ENCODE data around the gene ZNF143.

ZNF143 gene

DNA sequence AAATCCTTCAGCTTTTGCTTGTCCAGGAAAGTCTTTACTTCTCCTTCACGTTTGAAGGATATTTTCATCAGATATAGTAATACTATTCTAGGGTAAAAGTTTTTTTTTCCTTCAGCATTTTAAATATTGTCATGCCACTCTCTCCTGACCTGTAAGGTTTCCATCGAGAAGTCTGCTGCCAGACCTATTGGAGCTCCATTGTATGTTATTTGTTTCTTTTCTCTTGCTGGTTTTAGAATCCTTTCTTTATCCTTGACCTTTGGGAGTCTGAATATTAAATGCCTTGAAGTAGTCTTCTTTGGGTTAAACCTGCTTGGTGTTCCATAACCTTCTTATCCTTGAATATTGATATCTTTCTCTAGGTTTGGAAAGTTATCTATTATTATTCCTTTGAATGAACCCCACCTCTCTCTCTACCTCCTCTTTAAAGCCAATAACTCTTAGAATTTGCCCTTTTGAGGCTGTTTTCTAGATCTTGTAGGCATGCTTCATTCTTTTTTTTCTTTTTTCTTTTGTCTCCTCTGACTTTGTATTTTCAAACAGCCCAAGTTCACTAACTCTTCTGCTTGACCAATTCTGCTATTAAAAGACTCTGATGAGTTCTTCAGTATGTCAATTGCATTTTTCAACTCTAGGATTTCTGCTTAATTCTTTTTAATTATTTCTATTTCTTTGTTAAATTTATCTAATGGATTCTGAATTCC is 100.6 kb downstream of the ZNF143 start:
- TF ChIP-seq GATA2 (IDR thresholded peaks at IDR 0.05; ENCODE audit: low read depth, low read length) (no peak), GATA3 (IDR thresholded peaks at IDR 0.05; ENCODE audit: low read depth, low read length) (no peak)

DNA sequence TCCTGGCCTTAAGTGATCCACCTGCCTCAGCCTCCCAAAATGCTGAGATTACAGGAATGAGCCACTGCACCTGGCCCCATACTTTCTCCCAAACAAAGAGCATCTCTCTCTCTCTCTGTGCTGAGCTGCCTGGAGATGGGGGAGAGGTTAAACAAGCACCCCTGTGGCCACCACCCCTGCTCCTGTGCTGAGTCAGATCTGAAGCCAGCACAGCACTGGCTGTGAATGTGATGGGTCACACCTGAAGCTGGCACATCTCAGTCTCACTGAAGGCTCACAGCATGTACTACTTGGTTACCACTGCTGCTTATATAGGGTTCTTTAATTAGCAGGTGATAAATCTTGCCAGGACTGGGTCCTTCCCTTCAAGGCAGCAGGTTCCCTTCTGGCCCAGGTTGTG is 101.9 kb downstream of the ZNF143 start:
- TF ChIP-seq GATA2 (IDR thresholded peaks at IDR 0.05; ENCODE audit: low read depth, low read length) (no peak), GATA3 (IDR thresholded peaks at IDR 0.05; ENCODE audit: low read depth, low read length) (no peak)

DNA sequence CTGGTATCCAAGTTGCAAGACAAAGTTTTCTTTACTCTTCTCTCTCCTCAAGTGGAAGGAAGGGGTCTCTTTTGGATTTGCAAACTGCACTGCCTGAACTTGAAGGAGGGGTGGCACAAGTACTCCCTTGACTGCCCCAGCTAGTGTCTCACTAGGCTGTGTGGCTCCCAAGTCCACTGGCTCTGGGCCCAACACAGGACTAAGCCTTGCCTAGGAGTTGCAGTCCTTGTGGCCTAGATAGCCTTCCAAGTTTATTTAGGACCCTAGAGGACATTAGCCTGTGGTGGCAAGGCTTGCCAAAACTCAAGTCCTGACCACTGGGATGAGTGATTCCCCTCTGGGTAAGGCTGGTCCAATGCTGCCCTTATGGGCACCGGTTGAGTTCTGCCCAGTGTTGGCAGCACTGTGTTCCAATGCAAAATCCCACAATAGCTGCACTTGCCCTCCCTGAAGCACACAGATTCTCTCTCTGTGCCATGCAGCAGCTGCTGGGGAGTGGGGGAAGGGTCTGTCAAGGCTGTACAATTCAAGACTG is 102.5 kb downstream of the ZNF143 start:
- no peak for TF ChIP-seq GATA2 (IDR thresholded peaks at IDR 0.05; ENCODE audit: low read depth, low read length)
- TF ChIP-seq GATA3 (IDR thresholded peaks at IDR 0.05; ENCODE audit: low read depth, low read length): no peak

DNA sequence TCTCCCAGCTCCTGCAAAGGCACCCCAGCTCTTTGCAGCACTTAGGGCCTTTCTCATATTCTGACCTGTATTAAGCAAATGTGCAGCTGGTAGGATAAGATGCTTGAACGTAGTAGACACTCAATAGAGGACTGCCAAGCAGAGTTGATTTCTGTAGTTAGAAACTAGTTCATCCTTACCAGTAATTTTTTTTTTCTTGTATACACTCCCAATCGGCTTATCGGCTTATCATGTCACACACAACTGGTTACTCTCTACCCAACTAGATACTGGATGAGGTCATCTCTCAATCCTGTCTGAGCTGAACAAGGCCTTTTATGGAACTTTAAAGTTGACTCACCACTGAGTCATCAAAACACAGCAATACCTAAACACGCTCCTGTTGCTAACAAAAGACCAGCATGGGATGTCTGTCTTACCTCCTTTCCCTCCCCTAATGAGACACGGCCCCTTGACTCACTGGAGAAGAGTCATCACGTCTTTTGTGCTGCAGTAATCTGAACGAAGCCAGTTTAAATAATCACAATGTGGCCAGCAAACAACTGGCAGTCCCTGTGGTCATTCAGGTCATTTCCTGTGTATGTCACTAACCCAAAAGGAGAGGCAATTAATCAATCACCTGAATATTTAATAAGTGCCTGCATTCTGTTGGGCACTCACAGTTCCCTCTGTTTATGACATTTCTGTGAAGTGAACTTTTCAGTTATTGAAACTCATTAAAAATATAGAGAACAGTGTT is 105.2 kb downstream of the ZNF143 start:
- TF ChIP-seq GATA3 (IDR thresholded peaks at IDR 0.05; ENCODE audit: low read depth, low read length) (no peak), GATA2 (IDR thresholded peaks at IDR 0.05; ENCODE audit: low read depth, low read length) (no peak)

DNA sequence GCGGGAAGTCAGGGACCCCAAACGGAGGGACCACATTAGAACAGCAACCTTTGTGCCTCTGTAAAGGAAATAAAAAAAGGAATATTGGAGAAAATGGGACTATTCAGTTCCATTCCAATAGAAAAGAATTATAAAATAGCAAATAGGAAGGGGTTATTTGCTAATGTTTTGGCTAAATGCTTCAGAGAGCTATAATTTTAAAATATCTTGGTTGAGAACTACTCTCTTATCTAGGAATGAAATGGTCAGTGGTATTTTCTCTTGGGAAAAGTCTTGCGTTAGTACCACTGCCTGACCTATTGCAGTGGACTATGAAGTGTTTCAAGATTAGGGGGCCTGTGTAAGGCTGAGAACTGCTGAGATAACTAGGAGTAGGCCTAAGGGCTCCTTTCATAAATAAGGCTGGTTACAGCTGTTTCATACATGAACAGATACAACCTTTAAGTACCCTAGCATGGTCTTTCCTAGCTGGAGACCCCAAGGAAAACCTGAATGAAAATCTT is 105.8 kb downstream of the ZNF143 start:
- TF ChIP-seq GATA3 (IDR thresholded peaks at IDR 0.05; ENCODE audit: low read depth, low read length): no peak
- TF ChIP-seq GATA2 (IDR thresholded peaks at IDR 0.05; ENCODE audit: low read depth, low read length): no peak

DNA sequence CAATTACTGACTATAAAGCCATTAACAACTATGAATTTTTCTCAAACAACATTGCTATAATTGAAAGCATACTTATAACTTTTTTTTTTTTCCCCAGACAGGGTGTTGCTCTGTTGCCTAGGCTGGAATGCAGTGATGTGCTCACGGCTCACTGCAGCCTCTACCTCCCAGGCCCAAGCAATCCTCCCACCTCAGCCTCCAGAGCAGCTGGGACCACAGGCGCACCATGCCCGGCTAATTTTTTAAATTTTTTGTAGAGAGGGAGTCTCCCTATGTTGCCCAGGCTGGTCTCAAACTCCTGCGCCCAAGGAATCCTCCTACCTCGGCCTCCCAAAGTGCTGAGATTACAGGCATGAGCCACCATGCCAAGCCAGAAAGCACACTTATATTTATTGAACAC is 106.6 kb downstream of the ZNF143 start:
- TF ChIP-seq GATA3 (IDR thresholded peaks at IDR 0.05; ENCODE audit: low read depth, low read length) (no peak), GATA2 (IDR thresholded peaks at IDR 0.05; ENCODE audit: low read depth, low read length) (no peak)

DNA sequence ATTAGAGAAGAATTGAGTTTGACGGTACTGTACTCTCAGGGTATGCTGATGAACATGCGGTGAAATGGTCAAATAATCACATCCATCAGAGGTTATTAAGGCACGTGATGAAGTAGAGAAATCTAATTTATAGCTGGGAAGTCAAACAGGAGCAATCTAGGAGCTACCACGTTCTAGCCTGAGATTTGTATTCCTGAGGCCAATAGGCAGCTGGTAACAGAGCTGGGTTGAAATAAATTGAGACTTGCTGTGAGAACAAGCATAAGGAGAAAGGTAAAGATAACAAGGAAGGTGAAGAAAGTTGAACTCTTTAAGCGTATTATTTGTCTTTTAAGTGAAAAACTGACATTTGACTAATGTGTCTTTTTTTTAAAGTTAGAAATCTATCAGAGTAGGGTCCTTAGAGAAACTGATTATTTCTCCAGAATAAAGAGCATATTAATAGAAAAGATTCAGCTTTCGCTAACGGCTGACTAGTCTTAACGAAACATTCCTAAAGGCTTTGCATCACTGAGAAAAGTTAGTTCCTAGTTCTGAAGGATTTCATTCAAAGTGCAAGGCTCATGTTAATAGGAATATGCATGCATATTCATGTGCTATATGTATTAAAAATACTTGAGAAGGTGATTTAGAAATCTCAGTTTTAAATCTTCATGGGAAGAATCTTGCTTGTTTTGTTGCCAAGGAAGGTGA is 107.5 kb downstream of the ZNF143 start:
- TF ChIP-seq GATA3 (IDR thresholded peaks at IDR 0.05; ENCODE audit: low read depth, low read length): no peak
- TF ChIP-seq GATA2 (IDR thresholded peaks at IDR 0.05; ENCODE audit: low read depth, low read length): no peak

DNA sequence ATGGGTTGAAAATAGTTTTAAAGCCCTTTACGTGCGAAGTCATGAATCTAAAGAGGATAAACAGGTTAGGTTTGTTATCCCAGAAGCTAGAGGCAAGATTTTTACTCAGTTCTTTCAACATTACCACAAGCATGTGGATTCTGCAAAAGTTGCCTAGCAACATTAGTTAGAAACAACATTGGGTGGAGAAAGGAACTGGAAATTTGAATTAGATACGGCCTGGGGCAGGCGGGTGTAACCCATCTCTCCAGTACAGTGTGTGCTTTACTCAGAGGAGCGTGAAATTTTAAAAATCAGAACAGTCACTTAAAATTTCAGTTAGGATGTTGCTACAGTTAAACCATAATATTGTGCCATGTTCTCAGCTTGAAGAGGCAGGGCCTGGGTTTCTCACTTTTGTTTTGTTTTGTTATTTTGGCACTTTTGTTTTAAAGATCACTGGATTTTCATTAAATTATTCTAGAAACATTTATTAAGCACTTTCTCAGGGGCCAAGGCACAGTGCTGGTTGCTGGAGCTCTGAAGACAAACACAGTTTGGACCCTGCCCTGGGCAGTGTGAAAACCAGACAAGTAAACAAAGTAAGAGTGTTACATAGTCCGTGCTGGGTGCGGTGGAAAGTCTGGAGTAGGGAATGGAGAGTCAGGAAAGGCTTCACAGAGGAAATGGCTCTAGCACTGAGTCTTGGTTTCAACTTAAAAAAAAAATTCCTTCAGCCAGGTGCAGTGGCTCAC is 108.2 kb downstream of the ZNF143 start:
- TF ChIP-seq GATA3 (IDR thresholded peaks at IDR 0.05; ENCODE audit: low read depth, low read length) (no peak), GATA2 (IDR thresholded peaks at IDR 0.05; ENCODE audit: low read depth, low read length) (no peak)

DNA sequence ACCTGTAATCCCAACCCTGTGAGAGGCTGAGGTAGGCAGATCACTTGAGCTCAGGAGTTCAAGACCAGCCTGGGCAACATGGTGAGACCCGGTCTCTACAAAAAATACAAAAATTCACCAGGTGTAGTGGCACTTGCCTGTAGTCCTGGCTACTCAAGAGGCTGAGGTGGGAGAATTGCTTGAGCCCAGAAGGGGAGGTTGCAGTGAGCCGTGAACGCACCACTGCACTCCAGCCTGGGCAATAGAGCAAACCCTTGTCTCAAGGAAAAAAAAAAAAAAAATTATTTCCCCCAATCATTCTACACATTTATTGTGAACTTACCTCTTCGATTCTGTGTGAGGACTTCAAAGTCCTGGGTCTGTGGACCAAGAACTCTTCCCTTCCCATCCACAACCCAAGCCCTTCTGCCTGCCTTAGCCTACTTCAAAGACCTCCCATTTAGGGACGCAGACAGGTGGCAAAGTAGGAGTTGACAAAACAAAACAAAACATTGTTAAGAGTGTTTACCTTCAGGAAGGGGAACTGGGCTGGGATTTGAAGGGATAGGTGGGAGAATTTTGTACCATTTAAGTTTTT is 108.9 kb downstream of the ZNF143 start:
- TF ChIP-seq GATA2 (IDR thresholded peaks at IDR 0.05; ENCODE audit: low read depth, low read length): no peak
- no peak for TF ChIP-seq GATA3 (IDR thresholded peaks at IDR 0.05; ENCODE audit: low read depth, low read length)

DNA sequence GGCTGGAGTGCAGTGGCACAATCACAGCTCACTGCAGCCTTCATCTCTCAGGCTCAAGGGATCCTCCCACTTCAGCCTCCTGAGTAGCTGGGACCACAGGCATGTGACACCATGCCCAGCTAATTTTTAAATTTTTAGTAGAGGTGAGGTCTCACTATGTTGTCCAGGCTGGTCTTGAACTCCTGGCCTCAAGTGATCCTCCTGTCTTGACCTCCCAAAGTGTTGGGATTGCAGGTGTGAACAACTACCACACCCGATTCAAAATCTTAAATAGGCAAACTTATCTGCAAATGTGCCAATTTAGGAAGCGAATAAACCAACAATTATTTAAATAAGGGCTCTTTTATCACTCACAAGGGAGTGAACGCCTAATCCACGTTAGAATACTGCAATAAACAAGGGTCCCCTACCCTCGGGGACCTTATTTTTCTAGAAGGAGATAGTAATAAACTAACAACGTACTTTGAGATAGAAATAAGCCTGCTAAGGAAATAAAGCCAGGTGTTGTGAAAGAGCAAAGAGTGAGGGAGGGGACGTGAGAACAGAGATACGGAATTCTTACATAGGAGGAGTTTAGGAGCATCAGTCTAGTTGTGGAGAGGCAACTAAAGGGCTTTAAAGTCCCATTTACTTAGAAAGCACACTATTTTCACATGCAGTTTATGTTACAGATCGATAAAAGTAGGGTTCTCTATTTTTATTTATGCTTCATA is 109.7 kb downstream of the ZNF143 start:
- TF ChIP-seq GATA3 (IDR thresholded peaks at IDR 0.05; ENCODE audit: low read depth, low read length) (no peak), GATA2 (IDR thresholded peaks at IDR 0.05; ENCODE audit: low read depth, low read length) (no peak)

DNA sequence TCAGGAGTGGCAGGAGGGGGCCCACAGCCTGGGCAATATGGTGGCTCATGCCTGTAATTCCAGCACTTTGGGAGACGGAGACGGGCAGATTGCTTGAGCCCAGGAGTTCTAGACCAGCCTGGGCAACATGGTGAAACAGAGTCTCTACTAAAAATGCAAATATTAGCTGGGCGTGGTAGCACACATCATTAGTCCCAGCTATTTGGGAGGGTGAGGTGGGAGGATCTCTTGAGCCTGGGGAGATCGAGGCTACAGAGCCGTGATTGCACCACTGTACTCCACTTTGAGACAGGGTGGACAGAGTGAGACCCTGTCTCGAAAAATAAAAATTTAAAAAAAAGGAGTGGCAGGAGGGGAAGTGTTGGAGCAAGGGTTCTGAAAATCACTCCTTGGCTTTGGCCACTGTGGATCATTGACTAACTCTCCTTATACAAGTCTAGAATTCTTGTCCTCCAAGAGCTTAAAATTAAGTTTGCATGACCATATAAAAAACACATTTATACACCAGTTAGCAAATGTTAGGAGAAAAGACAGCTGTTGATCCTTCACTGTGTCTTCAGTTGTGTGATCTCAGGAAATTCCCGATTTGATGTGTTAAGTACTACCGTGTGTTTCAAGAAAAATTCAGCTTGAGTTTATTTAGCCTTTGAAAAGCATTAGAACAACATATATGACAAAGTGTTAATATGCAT is 110.4 kb downstream of the ZNF143 start:
- TF ChIP-seq GATA3 (IDR thresholded peaks at IDR 0.05; ENCODE audit: low read depth, low read length) (no peak), GATA2 (IDR thresholded peaks at IDR 0.05; ENCODE audit: low read depth, low read length) (no peak)

DNA sequence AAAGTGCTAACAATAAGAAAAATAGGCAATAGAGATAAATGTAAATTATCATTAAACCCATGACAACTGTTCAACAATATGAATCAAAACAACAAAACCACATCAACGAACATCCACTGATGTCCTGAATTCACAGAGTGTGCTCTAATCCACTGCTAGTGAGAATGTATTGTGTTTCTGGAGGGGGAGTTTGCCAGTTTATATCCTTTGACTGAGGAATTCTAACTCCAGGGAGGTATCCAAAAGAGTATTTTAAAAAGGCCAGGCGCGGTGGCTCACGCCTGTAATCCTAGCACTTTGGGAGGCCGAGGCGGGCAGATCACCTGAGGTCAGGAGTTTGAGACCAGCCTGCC is 110.9 kb downstream of the ZNF143 start:
- TF ChIP-seq GATA3 (IDR thresholded peaks at IDR 0.05; ENCODE audit: low read depth, low read length) (no peak), GATA2 (IDR thresholded peaks at IDR 0.05; ENCODE audit: low read depth, low read length) (no peak)

Data from SH-SY5Y (cell line).